Left cardiac atrium (tissue), 4 donors: Measurements from ENCODE around the gene CCDC12. TPM values are rescaled to one million over a fixed set of nuclear protein-coding genes. Genes with fewer than 3 reads are reported as not detected.
A peak's percentile ranks its signal among the peaks of the same experiment; 100 is the strongest.

Experiments used
- ATAC-seq, 2 donors: fragments of 200-7000 bp; cut with Tn5 transposase; one replicate each; pipeline ENCODE4 v1.9.1; 2020; ENCODE audit warnings: mild to moderate bottlenecking in 2 of 2, moderate library complexity in 2 of 2
- DNase-seq: peaks from one replicate; pipeline ENCODE4 v3.0.0-alpha.2; 2020
- intact Hi-C, 2 donors: fragments of 100-400 bp; cut with DNase I; formaldehyde crosslinking; loops; one replicate each; pipeline versions ENCODE4 v1.14.1 to v1.15.1; 2022 to 2023
- long read RNA-seq: library from polyadenylated mRNA; unstranded; transcript quantifications from one replicate; pipeline ENCODE4 v2.0.0, GENCODE V29; 2021
- total RNA-seq, 2 donors: library from RNA; stranded (reverse); fragmentation: NEBNext Ultra II Directional; extraction: Animal tissue kit (Norgen Biotek cat#: 25700); gene quantifications; one replicate each; pipeline ENCODE4 v1.2.1, GENCODE V29; 2021
- donor health status: DM: no; HTN: yes; CAD: no.
- donor health status: DM: no; HTN: yes; CAD: no; lungs with severe emphysema.
- donor health status: DM: yes; HTN: yes; CAD: no.
- donor health status: Dilated cardiomyopathy.

The CCDC12 gene
- 10 to 100 TPM; 24.2 to 38.4 TPM for total RNA-seq
- long read RNA-seq, partial matches to known transcripts = 4 of 5 reads
- long read RNA-seq, other reads (novel, unspliced or antisense) = 0 of 5 reads

- ATAC-seq = peak; percentile 91 to 93
- intact Hi-C loops = no loop called here
- DNase-seq = peak; percentile 96
Measured at GRCh38 chr3:46976326-46977190, at the start of gene CCDC12. TSS of gene CCDC12 (minus strand) at chr3:46976745. CDS start at chr3:46976732, 13 bp downstream.

- ATAC-seq = peak in 1 of 2 donors; percentile 75
- intact Hi-C loops = no loop called here
- no peak for DNase-seq
Measured at GRCh38 chr3:47024932-47025331, 48.4 kb upstream of the CCDC12 start.

GRCh38 chr3:47022641-47023071 lies 46.1 kb upstream of the CCDC12 start:
- DNase-seq (peak; percentile 28), ATAC-seq (peak; percentile 23 to 27)
- intact Hi-C loops = no loop called here

- ATAC-seq (no peak), DNase-seq (no peak)
- intact Hi-C loops = no loop called here
Measured at GRCh38 chr3:47020311-47020710, 43.8 kb upstream of the CCDC12 start.

- DNase-seq (no peak), ATAC-seq (no peak)
- intact Hi-C loops = no loop called here
Measured at GRCh38 chr3:47019201-47019600, 42.7 kb upstream of the CCDC12 start.

- no peak for DNase-seq
- intact Hi-C loops = no loop called here
- no peak for ATAC-seq
Measured at GRCh38 chr3:47018269-47018611, 41.7 kb upstream of the CCDC12 start.

- no peak for ATAC-seq
- intact Hi-C loops = no loop called here
Measured at GRCh38 chr3:47017504-47018268, 41.1 kb upstream of the CCDC12 start.

GRCh38 chr3:47016934-47017435 lies 40.4 kb upstream of the CCDC12 start:
- intact Hi-C loops = no loop called here
- no peak for DNase-seq

More at GRCh38 chr3:47017504-47018268, 41.1 kb upstream of the CCDC12 start:
- no peak for DNase-seq

GRCh38 chr3:47016086-47016933 lies 39.8 kb upstream of the CCDC12 start:
- no peak for ATAC-seq
- intact Hi-C loops = no loop called here

More at GRCh38 chr3:47016934-47017435, 40.4 kb upstream of the CCDC12 start:
- ATAC-seq = no peak

GRCh38 chr3:47015151-47015550 lies 38.6 kb upstream of the CCDC12 start:
- no peak for DNase-seq
- intact Hi-C loops = no loop called here
- ATAC-seq = no peak

More at GRCh38 chr3:47016086-47016933, 39.8 kb upstream of the CCDC12 start:
- no peak for DNase-seq

- ATAC-seq (no peak), DNase-seq (no peak)
- intact Hi-C loops = no loop called here
Measured at GRCh38 chr3:47014036-47014435, 37.5 kb upstream of the CCDC12 start.

GRCh38 chr3:47013231-47013630 lies 36.7 kb upstream of the CCDC12 start:
- intact Hi-C loops = no loop called here
- ATAC-seq (no peak), DNase-seq (no peak)

GRCh38 chr3:47012342-47013230 lies 36.0 kb upstream of the CCDC12 start:
- intact Hi-C loops = no loop called here
- DNase-seq = no peak
- ATAC-seq = no peak

GRCh38 chr3:47011371-47011770 lies 34.8 kb upstream of the CCDC12 start:
- DNase-seq (no peak), ATAC-seq (no peak)
- intact Hi-C loops = no loop called here

- ATAC-seq (no peak), DNase-seq (no peak)
- intact Hi-C loops = no loop called here
Measured at GRCh38 chr3:47010910-47011309, 34.4 kb upstream of the CCDC12 start.

- ATAC-seq (no peak), DNase-seq (peak; percentile 26)
- intact Hi-C loops = no loop called here
Measured at GRCh38 chr3:47010111-47010712, 33.7 kb upstream of the CCDC12 start.
